ENCODE data around the gene TFPI2.

Gene TFPI2, protein sequence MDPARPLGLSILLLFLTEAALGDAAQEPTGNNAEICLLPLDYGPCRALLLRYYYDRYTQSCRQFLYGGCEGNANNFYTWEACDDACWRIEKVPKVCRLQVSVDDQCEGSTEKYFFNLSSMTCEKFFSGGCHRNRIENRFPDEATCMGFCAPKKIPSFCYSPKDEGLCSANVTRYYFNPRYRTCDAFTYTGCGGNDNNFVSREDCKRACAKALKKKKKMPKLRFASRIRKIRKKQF

DNA sequence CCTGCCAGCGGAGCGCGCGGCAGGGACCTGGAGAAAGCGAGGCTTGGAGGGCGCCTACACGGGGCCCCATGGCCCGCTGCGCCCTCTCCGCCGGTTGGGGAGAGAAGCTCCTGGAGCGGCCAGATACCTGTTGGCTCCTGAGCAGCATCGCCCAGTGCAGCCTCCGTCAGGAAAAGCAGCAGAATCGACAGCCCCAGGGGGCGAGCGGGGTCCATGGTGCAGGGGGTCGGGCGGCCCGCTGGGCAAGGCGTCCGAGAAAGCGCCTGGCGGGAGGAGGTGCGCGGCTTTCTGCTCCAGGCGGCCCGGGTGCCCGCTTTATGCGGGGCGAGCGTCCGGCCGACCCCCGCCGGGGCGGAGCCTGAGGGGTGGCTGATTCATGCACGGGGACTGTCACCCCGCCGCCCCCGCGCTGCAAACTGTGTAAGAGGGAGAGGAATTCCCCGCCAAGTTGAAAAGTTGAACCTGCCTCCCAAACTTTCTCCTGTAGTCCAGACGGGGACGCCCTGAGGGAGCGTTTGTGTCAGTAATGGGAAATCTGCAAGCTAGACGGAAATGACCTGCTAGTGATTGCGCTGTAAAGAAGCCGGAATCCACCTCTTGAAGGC, at the start of gene TFPI2:
Gene TFPI2 (minus strand): TSS at position 290 of the 605 bp plus-strand sequence. CDS start 75 bp downstream, at position 215.
- peak within 1 kb of the TSS; percentile 62 for H3K4me3 ChIP-seq (ENCODE audit: low read depth, low read length)
- TF ChIP-seq, protein P1, sequence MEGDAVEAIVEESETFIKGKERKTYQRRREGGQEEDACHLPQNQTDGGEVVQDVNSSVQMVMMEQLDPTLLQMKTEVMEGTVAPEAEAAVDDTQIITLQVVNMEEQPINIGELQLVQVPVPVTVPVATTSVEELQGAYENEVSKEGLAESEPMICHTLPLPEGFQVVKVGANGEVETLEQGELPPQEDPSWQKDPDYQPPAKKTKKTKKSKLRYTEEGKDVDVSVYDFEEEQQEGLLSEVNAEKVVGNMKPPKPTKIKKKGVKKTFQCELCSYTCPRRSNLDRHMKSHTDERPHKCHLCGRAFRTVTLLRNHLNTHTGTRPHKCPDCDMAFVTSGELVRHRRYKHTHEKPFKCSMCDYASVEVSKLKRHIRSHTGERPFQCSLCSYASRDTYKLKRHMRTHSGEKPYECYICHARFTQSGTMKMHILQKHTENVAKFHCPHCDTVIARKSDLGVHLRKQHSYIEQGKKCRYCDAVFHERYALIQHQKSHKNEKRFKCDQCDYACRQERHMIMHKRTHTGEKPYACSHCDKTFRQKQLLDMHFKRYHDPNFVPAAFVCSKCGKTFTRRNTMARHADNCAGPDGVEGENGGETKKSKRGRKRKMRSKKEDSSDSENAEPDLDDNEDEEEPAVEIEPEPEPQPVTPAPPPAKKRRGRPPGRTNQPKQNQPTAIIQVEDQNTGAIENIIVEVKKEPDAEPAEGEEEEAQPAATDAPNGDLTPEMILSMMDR (IDR thresholded peaks at IDR 0.05; ENCODE audit: low read depth, low read length): no peak

DNA sequence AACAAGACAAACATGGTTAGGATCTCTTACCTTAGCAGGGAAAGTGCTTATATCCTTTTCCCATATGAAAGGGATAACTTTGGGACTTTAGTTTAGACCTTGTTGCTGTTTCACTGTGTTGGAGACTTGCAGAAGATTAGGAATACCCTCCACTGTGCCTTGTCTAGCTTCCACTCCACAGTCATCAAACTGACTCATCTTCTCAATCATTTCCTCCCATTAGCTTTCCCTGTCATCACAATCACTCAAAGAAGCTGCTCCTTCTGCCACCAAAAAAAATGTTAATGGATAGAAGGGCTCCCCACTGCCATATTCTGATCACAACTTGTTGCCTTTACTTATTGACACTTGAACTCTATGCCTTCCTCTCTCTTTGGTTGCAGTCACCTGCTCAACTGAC, 47.7 kb upstream of the TFPI2 start:
- TF ChIP-seq, protein P1 (IDR thresholded peaks at IDR 0.05; ENCODE audit: low read depth, low read length): no peak
- H3K4me3 ChIP-seq (ENCODE audit: low read depth, low read length): no peak overlapping the region

DNA sequence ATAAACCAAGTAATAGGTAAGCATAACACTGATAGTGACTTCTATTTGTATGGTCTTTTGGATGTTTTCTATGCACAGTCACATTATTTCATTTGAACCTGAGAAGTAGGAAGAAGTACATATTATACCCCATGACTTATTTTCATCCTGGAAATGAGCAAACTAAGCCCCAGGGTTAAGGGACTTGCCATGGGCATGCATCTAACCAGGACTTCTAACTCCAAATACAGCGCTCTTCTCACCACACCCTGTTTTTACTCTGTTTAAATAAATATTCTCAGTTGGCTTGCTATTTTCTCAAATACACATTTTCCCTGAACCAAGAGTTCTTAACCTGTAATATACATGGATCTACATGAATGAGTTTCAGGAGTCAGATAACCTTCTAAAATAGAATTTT, 47.3 kb upstream of the TFPI2 start:
- TF ChIP-seq, protein P1 (IDR thresholded peaks at IDR 0.05; ENCODE audit: low read depth, low read length): no peak
- H3K4me3 ChIP-seq (ENCODE audit: low read depth, low read length): no peak overlapping the region

DNA sequence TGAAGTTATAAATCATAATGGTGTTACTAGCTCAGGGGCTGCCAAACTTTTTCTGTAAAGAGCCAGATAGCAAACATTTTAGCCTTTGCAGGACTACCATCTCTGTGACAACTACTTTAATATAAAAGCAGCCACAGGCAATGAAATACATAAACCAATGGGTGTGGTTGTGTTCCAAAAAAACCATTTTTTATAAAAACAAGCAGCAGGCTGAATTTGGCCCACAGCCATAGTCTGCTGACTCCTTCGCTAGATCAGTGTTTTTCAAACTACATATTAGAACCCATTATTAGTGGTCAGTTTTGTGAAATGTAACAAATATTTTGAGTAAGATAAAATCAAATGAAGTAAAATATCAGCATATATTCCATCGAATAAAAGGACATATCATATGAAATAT, 44.5 kb upstream of the TFPI2 start:
- TF ChIP-seq, protein P1 (IDR thresholded peaks at IDR 0.05; ENCODE audit: low read depth, low read length): no peak

DNA sequence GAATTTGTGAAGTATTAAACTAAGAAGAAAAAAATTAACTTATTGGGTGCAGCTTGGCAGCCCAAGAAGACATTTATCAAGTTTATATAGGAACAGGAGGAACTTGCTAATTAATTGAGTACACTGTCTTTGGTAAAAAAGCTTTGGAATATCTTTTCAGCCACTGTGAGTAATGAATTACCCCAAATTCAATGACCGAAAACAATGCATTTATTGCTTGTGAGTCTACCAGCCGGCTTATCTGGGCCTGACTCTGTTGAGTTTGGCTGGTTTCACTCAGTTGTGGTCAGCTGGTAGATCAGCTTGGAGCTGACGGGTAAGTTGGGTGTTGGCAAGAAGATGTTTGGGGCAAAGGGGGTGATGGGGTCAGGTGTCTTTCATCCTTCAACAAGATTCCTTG, 42.6 kb upstream of the TFPI2 start:
- TF ChIP-seq, protein P1 (IDR thresholded peaks at IDR 0.05; ENCODE audit: low read depth, low read length): no peak

More for the DNA sequence above, 44.5 kb upstream of the TFPI2 start:
- H3K4me3 ChIP-seq (ENCODE audit: low read depth, low read length): no peak overlapping the region

DNA sequence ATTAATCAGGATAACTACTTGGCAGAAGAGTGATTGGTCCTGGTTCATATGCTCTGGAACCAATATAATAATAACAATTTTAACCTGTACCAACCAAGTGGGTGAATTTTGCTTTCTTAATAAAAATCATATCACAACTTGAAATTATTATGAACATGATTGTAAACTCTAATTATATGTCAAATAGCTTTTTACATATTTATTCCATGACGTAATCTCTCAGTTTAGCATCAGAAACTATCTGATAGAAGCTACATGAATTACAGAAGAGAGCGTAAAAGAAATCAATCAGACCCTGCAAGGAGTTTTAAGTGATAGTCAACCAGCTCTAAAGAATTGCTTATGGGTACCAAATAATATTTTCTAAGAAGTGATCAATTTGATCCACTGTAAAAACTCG, 41.1 kb upstream of the TFPI2 start:
- no peak overlapping the region for H3K4me3 ChIP-seq (ENCODE audit: low read depth, low read length)
- TF ChIP-seq, protein P1 (IDR thresholded peaks at IDR 0.05; ENCODE audit: low read depth, low read length): no peak

More for the DNA sequence above, 42.6 kb upstream of the TFPI2 start:
- no peak overlapping the region for H3K4me3 ChIP-seq (ENCODE audit: low read depth, low read length)

DNA sequence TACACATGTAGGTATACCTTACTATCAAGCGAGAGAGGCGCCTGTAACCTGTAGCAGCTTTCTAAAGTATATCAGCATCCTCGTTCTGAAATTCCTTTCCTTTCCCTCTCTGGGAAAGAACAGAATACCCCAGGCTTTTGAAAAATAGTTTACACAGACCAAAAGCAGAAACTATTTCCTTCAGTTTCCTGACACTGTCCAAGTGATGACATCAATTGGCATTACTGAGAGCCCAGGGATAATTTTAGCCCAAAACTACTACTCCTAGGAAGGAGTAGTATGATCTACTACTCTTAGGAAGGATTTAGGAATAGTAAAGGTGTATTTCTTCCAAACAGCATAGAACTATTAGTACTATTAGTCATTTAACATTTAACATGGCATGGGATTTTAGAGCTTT, 37.0 kb upstream of the TFPI2 start:
- TF ChIP-seq, protein P1 (IDR thresholded peaks at IDR 0.05; ENCODE audit: low read depth, low read length): no peak
- H3K4me3 ChIP-seq (ENCODE audit: low read depth, low read length): no peak overlapping the region

All from WI38 (cell line).